Stimulated activated CD4-positive, alpha-beta T cell treated with anti-CD3 and anti-CD28 coated beads, Interleukin-12 subunit alpha, Interleukin-12 subunit beta, amount 100 ng/mL, for 4 hours (primary cell): ENCODE measurements around the gene MOB2.

ENCODE experiments used
- DNase-seq: peaks from one replicate; pipeline ENCODE4 v3.0.0-alpha.2; 2020

The MOB2 gene

DNA sequence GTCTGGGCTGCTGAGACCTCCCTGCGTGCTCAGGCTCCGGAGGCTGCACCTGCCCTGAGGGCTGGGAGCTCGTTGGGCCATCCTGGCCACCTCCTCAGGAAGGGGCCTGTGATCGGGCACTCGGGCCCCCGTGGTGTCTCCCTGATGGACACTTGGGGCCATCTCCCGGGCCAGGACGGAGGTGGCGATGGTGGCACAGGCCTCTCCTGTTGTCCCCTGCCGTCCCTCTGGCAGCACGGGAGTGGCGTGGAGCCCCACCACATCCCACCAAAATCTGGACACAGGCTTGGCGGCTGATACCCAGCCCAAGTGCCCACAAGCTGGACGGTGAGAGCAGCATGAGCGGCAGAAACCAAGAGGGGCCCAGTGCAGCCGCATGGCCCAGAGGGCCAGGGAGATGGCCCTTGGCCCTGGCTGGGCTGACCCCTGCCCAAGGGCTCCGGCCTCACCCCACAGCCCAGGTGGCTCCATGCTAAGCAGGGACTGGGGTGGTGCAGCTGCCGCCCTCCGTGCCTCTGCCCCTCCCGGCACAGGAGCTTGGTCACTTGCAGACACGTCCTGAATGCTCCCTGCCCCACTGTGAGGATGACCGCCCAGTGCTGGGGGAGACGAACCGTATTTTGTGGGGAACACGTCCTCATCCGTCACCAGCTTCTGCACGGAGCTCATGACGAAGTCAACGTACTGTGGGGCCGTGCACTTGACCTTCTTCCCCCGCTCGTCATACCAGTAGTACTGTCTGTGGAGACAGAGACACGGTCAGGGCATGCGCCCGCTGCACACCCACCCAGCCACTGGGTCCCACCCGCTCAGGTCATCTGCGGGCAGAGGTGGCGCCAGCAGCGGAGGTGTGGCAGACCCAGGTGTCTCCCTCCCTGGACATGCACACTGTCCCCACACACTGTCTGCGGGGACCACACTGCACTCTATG is 15.6 kb downstream of the MOB2 start:
- DNase-seq = no peak

DNA sequence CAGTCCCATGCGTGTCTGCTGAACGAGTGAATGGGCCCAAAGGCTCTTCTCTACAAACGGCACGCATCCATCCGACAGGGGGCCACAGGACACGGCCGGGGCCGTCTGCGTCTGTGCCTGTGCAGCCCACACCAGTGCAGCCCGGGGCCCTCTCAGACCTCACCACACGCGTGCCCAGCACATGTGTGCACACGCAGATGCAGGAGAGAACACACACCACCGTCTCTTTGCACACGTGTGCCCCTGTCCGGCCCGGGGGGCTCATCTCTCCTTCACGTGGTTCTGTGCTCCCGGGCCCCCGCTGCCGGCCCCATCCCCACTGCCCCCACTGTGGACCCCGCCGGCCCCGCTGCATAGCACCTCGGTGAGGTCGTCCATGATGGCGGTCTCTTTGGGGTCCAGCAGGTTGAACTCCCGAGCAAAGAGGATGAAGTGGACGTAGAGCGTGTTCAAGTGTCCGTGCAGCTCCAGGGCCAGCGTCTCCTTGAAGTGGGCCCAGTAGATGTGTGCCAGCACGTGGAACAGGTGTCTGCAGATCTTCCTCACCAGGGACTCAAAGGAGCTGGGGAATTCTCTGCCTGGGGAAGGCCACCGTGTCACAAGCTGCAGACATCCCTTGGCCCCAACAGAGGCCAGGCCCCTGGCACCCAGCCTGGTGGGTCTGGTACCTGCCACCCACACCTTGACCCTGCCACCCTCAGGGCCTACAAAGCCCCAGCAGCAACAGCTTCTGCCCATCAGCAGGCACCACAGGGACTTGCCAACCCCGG is 16.5 kb downstream of the MOB2 start:
- DNase-seq = no peak

DNA sequence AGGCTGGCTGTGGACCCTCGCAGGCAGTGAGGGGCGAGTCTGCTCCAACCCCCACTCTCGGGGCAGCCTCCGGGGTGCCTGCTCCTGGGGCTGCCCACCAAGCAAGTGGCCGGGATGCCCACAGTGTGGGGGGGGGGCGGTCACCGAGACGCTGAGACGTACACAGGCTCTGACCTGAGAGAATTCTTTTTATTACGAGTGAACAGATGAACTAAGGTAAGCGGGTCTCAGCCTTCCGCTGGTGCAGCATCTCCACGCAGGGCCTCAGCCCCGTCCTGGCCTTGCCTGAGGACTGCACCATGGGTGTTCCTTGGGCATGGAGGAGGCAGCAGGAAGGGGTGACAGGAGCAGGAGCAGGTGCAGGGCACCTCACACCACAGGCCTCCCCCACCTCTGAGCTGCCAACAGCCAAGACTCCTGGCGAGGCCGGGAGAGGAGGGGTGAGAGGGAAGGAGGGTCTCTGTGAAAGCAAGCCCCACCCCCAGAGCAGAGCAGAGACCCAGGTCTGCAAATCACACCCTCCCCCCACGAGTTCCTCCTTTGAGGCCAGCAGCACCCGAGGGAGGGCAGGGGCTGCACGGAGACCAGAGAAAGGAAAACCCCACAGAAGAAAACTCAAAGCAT is 17.2 kb downstream of the MOB2 start:
- no peak for DNase-seq

DNA sequence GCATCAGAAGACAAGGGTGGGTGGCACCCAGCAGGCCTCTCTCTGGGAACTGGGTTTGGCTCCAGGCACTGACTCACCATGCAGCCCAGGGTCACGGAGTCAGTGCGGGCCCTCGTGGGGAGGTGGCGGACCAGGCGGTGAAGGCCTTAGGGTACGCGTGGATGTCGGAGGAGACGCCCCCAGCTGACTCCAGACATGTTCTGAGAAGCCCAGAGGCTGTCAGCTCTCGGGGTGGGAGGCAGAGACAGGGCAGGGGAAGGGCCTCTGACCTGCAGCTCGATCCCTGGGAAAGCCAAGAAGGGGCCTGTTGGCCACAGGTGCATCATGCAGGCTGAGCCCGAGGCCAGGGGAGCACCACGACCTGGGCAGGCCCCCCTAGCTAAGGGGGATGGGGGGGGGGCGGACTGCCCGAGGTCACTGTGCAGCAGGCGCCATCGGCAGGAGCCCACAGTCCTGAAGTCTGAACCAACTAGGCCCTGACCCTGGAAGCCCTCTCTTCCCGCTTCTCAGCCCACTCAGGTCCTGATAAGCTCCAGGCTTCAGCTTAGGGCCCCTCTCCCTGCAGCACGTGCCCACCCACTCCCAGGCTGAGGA is 18.0 kb downstream of the MOB2 start:
- no peak for DNase-seq

DNA sequence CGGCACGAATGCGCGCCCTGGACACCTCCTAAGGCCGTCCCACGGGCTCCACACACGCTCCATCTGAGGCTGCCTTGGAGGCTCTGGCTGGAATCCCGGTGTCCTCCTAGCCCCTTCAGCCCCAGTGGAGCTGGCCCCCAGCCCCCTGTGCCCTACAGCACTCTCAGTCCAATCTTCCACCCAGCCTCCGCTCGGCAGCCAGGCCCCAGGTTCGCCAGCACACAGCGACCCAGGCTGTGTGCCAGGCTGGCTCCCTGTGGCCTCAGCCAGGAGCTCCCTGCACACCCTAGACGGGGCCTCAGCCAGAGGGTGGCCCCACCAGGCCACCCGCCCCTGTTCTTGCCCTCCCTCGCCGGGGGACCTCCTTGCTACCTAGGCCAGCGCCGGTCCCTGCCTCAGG is 18.6 kb downstream of the MOB2 start:
- DNase-seq = no peak

DNA sequence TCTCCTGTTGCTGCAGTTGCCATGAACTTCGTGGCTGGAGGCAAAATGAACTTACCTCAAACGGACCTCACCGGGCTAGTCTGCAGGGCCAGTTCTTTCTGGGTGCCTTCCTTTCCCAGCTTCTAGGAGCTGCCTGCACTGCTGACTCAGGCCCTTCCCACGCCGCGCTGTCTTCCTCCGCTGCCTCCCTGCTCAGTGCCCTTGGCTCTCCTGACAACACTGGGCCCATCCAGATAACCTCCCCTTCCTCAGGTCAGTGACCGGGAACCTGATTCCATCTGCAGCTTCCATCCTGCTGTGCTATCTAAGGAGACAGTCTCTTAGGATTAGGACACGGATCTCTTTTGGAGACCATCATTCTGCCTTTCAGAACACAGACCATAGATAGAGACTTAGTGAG is 19.3 kb downstream of the MOB2 start:
- no peak for DNase-seq

DNA sequence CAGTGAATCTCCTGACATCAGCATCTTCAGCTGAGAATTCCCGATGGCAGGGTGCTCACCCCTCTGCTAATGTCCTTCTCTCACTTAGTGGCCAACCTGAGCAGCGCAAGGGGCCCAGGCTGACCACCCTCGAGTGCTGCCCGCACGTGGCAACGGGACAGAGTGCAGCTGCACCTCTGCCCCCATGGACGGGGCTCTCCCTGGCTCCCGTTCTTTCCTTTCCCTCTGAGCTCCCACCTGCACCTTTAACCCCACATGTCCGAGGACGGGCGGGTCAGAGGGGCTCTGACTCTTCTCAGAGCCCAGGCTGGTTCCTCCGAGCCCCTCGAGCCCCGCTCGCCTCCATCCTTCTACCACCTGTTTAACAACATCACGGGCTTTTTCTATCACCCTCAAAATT is 19.8 kb downstream of the MOB2 start:
- no peak for DNase-seq

DNA sequence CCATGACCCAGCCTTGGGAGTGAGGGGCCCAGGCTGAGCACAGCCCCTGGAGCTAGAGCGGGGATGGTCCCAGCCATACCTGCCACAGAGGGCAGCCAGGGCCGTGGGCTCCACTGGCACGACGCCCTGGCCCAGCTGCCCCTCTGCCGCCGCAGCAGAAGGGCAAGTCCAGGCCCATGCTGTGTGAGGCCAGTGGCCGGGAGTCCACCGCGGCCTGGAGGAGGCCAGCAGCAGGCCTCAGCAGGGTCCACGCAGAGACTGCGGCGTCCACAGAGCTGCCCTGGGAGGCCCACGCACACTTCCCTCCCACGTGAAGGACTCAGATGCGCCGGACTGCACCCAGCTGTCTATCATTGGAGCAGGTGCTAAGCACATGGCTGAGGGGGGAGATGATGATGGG is 23.5 kb downstream of the MOB2 start:
- no peak for DNase-seq

DNA sequence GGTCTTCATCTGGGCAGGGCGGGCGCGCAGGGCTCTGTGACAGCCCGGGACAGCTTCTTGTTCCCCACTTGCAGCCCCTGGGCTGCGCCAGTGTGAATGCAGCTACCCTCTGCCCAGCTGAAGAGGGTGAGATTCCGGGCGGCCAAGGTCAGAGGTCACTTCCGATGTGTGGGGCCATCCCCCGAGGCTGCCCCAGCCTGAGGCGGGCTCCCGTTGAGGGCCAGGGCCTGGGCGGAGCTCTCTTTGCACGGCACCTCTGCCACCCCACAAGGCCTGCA is 23.9 kb downstream of the MOB2 start:
- no peak for DNase-seq

DNA sequence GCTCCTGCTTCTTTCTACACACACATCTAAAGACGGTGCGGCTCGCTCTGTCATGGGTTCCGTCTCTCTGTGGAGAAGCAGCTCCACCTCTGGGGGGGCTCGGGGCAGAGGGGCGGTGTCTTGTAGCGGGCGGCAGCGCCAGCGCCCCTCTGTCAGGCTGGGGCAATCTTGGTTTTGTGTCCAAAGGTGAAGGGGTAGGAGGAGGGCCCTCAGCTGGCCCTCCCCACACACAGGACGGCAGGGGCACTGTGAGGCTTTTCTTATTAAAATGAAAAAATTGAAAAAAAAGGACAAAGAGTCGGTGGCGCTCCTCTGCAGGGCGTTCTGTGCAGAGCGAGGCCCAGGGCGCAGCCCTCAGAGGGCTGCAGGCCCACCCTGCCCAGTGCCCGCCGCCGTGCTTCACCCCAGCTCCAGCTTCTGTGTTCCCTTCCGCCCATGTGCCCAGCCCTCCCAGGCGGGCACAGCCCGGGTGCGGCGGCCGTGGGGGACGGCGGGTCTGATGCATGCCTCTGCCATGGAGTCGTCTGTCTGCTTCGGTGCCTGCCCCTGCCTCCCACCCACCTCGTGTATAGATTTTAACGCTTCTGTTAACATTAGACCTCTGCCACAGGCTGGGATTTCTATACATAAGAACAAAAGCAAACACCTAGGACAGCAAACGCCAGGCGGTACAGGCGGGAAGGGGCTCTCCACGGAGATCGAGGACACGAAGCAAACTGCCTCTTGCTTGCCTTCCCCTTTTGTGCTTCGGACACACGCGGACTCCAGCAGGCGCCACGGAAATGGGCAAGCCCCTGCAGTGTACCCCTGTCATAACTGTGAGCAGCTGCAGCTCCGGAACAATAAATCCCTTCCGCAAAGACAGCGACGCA is 24.5 kb downstream of the MOB2 start:
- no peak for DNase-seq

DNA sequence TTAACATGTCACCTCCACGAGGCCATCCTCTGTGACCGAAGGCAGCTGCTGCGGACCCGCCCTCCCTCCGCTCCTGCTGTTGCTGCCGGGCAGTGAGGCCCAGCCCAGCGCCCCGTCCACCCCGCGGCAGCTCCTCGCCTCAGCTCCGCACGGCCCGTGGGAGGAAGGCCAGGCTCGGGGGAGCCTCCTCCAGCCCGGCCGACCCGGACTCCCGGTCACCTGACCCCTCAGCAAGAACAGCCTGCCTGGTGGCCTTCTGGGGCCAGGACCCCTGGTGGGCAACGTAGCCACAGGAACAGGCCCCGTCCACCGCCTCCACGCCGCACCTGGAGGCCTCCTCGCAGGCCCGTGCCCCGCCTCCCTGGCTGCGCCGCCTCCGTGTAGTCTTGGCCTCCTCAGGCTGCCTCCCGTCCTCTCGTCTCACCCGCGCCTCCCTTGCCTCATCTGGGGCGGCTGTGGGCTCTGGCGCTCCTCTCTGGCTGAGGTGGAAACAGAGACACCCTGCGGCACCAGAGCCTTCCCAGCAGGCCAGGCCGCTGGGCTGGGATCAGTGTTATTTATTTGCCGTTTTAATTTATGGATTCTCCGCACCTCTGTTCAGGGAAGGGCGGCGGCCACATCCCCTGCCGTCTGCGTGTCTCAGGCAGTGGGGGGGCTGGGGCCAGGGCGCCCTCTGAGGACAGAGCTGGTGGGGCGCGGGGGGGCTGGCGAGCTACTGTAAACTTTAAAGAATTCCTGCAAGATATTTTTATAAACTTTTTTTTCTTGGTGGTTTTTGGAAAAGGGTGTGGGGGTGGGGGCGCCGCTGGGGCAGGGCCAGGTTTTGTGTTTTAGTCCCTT is 25.4 kb downstream of the MOB2 start:
- DNase-seq = no peak

DNA sequence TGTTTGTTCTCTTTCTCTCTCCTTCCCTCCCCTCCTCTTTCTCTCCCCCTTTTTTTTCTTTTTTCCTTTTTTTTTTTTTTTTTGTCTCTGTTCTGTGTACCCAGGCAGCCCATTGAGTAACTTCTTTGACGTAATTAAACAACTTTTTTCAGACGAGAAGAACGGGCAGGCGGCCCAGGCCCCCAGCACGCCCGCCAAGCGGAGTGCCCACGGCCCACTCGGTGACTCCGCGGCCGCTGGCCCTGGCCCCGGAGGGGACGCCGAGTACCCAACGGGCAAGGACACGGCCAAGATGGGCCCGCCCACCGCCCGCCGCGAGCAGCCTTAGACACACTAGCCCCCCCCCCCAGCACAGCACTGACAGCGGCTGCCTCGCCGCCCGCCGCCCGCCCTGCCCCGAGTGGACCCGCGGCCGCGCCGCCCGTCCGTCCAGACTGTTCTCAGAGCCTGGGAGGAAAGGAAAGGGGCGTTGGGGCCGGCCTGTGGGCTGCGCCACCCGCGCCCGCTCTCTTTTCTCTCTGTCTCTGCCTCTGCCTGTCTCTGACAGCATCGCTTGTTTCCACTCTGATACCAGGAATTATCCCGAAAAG is 26.1 kb downstream of the MOB2 start:
- DNase-seq = no peak

DNA sequence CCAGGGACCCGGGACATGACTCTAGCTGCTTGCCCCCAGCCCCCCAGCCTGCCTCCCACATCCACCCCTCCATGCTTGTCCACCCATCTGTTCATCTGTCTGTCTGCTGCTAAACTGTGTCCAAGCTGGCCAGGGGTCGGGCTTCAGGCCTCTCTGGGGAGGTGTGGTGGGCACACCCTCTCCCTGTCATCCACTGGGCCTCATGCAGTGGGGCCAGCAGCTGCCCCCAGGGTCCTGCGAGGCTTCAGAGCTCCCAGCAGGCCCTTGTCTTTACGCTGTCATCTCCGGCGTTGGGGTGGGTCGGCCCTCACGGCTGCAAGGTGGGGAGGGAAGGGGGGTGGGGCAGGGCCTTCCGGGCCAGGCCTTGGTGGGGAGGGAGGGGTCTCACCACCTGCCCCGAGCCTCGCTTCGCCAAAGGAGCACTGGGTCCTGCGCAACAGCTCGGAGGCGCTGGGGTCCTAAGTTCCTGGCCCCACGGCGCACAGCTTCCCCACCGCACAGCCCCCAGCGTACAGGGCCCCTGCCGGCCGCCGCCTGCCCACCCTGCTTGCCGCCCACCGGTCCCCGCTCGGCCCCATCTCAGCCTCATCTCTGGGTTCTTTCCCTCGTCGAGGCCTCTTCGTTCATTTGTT is 26.7 kb downstream of the MOB2 start:
- DNase-seq = no peak

DNA sequence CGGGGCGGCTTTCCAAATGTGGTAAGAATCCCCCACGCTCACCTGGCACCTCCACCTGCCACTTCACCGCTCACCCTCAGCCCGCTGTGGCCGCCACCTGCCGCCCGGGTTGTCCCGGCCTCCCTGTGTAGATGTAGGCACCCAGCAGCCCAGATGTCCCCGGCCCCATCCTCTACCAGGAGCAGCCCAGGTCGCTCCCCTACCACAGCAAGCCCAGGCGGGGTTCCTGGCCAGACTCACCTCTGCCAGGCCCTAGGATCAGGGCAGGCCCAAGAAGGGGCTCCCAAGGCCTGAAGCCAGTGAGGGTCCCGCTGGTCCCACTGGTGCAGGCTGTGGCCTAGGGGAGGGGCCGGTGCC is 27.4 kb downstream of the MOB2 start:
- DNase-seq = no peak

DNA sequence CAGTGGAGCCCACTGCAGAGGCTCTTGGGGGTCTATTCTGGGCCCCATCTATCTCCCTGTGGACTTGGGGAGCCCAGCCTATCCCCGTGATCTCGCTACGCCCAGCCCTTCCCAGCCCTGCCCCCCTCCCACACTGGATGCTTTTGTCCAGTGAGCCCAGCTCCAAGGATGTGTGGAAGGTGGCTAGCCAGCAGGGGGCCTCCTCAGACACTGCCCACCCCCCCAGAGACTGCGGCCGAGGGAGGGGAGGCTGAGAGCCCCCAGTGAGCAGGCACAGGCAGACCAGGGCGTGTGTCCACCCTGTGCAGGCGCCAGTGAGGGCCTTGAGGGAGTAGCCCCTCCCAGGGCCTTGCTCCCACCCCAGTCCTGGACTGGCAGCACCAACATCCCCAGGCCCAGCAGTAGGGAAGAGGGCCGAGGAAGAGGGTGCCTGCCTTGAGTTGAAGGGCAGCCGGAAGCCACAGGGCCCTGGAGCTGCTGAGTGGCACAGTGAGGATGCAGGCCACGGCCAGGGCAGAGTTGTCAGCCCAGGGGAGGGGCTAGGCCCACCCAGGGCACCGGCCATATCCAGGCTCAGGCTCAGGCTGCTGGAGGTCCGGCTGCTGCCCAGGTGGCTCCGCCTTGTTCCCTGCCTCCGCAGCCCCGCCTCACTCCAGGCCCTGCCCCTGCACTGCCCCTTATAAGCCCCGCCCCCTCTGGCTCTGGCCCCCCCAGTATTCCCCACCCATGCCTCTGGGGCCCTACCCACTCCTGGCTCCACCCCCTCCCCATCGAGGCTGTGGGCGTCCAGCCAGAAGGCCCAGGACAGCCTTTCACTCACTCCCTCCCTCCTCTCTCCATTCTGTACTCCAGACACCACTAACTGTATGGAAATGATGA is 28.0 kb downstream of the MOB2 start:
- no peak for DNase-seq

DNA sequence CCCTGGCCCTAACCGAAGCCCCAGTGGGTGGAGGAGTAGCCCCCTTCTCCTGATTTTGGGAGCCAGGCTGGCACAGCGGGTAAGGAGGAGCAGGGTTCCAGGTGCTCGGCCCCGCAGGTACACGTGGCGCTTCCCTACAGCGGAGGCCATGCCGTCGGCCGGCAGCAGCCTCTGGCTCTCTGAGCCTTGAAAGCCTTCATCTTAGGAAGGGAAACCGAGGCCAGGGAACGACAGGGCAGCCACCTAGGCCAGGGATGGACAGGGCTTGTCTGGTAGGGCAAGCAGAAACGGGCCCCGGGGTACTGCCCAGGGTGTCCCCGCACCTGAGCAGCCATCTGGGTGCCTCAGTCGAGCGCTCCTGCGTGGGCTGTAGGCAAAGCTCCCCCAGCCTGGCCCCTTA is 28.7 kb downstream of the MOB2 start:
- no peak for DNase-seq

DNA sequence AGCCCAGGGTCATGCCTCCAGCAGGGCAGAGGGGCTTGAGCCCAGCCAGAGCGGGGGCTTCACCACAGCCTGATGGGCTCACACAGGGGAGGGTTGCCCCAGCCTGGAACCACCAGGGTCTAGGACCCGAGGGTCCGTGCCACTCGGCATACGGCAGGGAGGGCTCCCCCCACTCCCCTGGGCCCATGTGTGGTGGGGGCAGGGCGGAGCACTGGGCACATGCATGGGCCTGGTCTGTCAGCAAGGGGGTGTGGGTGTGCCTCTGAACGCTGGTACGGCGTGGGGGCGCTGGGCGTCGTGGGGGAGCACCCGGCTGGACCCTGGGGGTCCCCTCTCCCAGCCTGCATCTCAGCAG is 29.3 kb downstream of the MOB2 start:
- DNase-seq = no peak

DNA sequence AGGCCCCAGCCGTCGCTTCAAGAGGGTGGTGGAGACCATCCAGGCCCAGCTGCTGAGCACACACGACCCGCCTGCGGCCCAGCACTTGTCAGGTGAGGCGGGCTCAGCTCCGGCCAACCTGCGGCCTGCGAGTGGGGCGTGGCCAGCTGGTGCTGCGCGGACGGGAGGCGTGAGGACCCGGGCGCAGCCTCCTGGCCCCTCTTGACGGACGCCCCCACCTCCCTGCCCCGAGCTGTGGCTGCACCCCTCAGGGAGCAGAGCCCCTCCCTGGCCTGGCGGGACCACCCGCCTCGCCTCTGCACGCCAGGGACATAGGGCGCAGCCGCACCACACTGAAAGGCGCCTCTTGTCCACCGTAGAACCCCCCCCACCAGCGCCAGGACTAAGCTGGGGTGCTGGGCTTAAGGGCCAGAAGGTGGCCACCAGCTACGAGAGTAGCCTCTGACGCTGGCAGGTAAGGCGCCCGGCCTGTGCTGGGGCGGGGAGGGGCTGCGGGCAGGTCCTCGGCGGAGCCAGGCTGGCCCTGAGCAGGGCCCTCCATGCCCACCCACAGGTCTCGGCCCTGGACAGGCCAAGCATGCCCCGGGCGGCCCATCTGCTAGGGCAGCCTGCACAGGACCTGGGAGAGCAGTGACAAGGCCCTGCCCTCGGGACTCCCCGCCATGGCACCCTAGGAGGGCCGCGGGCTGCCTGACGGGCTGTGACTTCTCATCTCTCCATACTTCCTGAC is 29.8 kb downstream of the MOB2 start:
- no peak for DNase-seq

DNA sequence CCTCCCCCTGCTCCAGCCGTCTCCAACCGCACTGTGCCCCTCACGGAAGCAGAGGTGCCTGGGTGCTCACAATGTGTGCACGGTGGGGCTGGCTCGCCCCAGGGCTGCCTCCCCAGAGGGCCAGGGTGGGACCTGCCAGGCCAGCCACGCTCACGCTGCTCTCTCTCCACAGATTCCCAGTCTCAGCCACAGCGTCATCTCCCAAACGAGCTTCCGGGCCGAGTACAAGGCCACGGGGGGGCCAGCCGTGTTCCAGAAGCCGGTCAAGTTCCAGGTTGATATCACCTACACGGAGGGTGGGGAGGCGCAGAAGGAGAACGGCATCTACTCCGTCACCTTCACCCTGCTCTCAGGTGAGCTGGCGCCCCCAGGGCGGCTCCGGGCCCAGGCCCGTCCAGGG is 30.4 kb downstream of the MOB2 start:
- no peak for DNase-seq

DNA sequence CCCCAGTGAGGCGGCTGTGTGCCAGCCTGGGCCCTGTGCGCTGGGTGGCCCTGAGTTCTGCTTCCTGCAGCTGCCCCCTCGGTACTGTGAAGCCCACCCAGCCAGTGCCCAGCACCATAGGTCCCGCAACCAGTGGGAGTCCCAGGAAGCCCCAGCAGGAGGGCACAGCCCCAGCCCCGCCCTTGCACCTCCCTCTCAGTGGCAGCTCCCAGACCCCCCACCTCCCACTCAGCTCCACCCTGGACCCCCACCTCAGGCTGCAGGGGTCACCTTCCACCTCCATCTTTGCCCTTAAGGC is 30.9 kb downstream of the MOB2 start:
- no peak for DNase-seq
